Epithelial cell of proximal tubule (primary cell): ENCODE data around the gene SLC12A1. TPM values are rescaled to one million over a fixed set of nuclear protein-coding genes. Genes with fewer than 3 reads are reported as not detected.

ENCODE experiments used
- DNase-seq: peaks from one replicate; pipeline ENCODE4 v3.0.0-alpha.2; 2011; ENCODE audit warnings: low read depth
- H3K4me3 ChIP-seq: 2 replicates; pipeline ENCODE4 v1.5.1; 2011; ENCODE audit warnings: low read depth, mild to moderate bottlenecking, low read length
- total RNA-seq: library from RNA; depleted of rRNA; stranded (reverse); fragments of >200 nt; gene quantifications from 2 replicates; pipeline ENCODE4 v1.2.3, GENCODE V29; 2015
- TF ChIP-seq, protein P1 (sequence below): conservative IDR thresholded peaks from 2 replicates; pipeline ENCODE4 v1.5.1; 2012; ENCODE audit warnings: low read depth, mild to moderate bottlenecking, low read length

SLC12A1 gene
- 0.06 TPM in 1 of 2 replicates, not detected in the other for total RNA-seq

DNA sequence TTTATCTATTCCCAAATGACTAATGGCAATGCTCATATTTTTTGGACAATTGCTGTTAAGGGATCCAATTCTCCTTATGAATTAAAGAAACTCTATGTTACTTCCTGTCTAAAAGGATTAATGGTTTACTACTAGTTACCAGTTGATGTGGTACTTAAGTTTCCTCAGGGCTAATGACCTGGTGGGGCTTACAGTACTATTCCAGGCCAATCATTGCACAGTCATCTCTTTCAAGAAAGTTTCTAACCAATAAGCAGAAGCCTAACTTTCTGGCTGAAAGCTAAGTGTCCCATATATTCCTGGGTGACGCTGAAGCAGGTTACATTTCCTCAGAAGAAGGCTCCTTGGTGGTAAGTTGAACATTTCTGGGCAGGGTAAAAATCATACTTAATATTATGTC, at the start of gene SLC12A1:
Gene SLC12A1 (plus strand): TSS at position 322 of the 400 bp plus-strand sequence. CDS start 1,418 bp downstream, outside the sequence.
- peak within 1 kb of the TSS; percentile 28 for H3K4me3 ChIP-seq
- TF ChIP-seq, protein P1, sequence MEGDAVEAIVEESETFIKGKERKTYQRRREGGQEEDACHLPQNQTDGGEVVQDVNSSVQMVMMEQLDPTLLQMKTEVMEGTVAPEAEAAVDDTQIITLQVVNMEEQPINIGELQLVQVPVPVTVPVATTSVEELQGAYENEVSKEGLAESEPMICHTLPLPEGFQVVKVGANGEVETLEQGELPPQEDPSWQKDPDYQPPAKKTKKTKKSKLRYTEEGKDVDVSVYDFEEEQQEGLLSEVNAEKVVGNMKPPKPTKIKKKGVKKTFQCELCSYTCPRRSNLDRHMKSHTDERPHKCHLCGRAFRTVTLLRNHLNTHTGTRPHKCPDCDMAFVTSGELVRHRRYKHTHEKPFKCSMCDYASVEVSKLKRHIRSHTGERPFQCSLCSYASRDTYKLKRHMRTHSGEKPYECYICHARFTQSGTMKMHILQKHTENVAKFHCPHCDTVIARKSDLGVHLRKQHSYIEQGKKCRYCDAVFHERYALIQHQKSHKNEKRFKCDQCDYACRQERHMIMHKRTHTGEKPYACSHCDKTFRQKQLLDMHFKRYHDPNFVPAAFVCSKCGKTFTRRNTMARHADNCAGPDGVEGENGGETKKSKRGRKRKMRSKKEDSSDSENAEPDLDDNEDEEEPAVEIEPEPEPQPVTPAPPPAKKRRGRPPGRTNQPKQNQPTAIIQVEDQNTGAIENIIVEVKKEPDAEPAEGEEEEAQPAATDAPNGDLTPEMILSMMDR = no peak
- peak; percentile 26 for DNase-seq

DNA sequence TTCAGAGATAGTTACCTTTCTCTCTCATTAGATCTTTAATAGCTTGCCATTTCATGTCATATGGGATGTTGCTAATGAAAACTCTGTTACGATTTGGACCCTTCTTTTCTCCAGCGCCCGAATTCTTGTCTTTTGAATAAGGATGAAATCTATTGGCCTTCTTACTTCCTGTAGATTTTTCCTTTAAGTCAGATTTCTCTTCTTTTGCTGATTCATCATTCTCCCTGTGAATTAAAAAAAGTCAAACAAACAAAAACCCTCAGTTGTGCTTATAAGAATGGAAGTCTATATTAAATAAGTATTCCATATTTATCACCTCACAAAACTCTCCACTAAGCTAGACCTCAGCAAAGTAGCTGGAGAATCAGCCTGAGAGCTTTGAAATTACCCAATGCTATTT, 37.5 kb upstream of the SLC12A1 start:
- H3K4me3 ChIP-seq = no peak overlapping the region
- DNase-seq = no peak
- TF ChIP-seq, protein P1 = no peak

DNA sequence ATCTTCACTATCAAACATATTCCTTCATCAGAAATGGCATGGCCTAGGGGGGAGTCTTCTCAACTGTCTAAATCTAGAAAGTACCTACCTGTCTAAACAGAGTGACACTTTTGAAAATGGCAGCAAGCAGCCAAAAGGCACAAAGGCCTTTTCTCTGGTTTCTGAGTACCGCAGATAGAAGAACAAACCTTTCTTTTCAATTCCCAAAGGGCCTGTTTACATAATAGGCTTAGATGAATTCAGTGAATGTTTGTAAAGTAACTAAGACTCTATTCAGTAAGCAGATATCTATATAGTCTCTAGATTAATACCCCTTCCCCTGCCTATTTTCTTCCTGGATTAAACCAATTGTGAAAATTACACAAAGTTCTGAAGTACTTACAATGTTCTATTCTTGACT, 35.1 kb upstream of the SLC12A1 start:
- TF ChIP-seq, protein P1 = no peak
- DNase-seq = no peak
- H3K4me3 ChIP-seq = no peak overlapping the region

DNA sequence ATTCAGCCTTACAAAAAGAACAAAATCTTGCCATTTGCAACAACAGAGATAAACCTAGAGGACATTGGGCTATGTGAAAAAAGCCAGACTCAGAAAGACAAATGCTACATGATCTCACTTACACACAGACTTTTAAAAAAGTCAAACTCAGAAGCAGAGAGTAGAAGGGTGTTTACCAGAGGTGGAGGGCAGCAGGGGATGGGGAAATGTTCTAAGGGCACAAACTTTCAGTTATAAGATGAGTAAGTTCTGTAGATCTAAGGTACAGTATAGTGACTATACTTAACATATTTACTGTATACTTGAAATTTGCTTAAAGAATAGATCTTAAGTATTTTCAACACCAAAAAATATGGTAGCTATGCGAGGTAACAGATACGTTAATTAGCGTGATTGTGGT, 31.0 kb upstream of the SLC12A1 start:
- DNase-seq = no peak
- H3K4me3 ChIP-seq = no peak overlapping the region
- TF ChIP-seq, protein P1 = no peak

DNA sequence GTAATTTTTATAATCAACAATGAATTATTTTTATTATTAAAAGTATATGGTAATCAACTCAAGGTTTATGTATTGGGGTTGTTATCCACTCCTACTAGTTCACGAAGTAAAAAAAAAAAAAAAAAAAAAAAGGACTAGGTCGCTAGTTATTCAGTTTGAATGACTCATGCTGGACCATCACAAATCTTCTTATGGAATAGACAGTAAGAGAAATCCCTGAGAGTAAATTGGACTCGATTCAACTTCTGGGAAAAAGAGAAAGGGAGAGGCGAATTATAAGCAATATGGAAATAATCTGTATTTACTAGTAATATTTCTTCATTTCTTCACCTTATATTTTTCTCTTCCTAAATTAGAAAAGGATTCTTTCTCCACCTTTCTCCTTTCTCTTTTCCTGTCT, 30.0 kb upstream of the SLC12A1 start:
- TF ChIP-seq, protein P1 = no peak
- DNase-seq = no peak
- H3K4me3 ChIP-seq = peak overlapping the region; percentile 71

DNA sequence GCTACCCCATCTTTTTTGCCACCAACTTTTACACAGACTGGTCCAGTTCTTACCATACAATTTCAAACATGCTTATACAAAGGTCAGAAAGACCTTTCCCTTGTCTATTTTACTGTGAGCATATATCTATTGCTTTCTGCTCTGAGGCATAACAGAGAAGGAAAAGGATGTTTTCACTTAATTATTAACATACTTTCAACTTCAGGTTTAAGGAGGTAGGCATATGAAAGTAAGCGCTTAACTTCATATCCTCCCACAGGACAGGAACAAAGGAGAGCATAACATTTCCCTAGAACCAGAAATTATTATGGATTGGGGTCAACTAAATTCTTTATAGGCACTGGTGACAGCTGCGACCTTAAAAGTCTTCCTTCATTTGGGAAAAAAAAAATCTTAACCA, 29.1 kb upstream of the SLC12A1 start:
- no peak for DNase-seq
- TF ChIP-seq, protein P1 = no peak

DNA sequence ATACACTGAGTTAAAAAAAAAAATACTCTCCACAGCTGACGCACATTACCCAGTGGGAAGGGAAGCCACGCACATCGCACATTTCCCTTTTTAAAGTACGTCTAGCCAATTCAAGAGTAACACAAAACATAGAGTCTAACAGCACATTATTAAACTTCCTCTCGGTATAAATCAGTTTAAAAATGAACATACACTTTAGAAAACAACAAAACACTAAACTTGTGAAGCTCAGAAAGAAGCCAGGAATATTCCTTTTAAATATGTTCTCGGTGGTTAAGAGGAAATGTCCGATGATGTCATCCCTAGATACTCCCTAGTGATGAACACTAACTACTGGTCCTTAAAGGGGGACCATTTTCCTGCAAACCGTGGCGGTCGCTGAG, 28.7 kb upstream of the SLC12A1 start:
- TF ChIP-seq, protein P1 = no peak
- DNase-seq = peak; percentile 18
- H3K4me3 ChIP-seq = peak overlapping the region; percentile 71

More for the DNA sequence above, 29.1 kb upstream of the SLC12A1 start:
- peak overlapping the region; percentile 71 for H3K4me3 ChIP-seq
